DOHH2 (cell line): ENCODE measurements around the gene JPH2.

Experiments used
- H3F3A ChIP-seq: fragments of 200-600 bp; sonication (generic), shearing (Covaris generic); 2 replicates; pipeline ENCODE4 v1.6.0; 2016; ENCODE audit warnings: antibody characterized with exemption, mild to moderate bottlenecking; ENCODE audit not compliant: control insufficient read depth, insufficient read depth
- H3K27ac ChIP-seq: fragments of 200-600 bp; sonication (generic); 2 replicates; pipeline ENCODE4 v1.5.1; 2014; ENCODE audit warnings: low read depth, mild to moderate bottlenecking, low read length, moderate library complexity
- H3K27me3 ChIP-seq: fragments of 200-600 bp; sonication (generic); 2 replicates; pipeline ENCODE4 v1.6.1; 2014; ENCODE audit warnings: mild to moderate bottlenecking, low read length, mixed read lengths; ENCODE audit not compliant: control insufficient read depth
- H3K36me3 ChIP-seq: fragments of 200-600 bp; sonication (generic); 2 replicates; pipeline ENCODE4 v1.6.1; 2014; ENCODE audit warnings: mild to moderate bottlenecking, low read length, moderate library complexity, mixed read lengths; ENCODE audit not compliant: control insufficient read depth
- H3K4me1 ChIP-seq: fragments of 200-600 bp; sonication (generic); 2 replicates; pipeline ENCODE4 v1.6.1; 2014; ENCODE audit warnings: mild to moderate bottlenecking, low read length, mixed read lengths; ENCODE audit not compliant: control insufficient read depth
- H3K4me2 ChIP-seq: fragments of 200-600 bp; sonication (generic); 2 replicates; pipeline ENCODE4 v1.6.0; 2014; ENCODE audit warnings: mild to moderate bottlenecking, low read length, moderate library complexity
- H3K4me3 ChIP-seq: fragments of 200-600 bp; sonication (generic); 2 replicates; pipeline ENCODE4 v1.5.1; 2014; ENCODE audit warnings: mild to moderate bottlenecking, low read length, mixed read lengths
- H3K79me2 ChIP-seq: fragments of 200-600 bp; sonication (generic); 2 replicates; pipeline ENCODE4 v1.6.1; 2014; ENCODE audit warnings: mild to moderate bottlenecking, low read length, mixed read lengths; ENCODE audit not compliant: control insufficient read depth
- H3K9me2 ChIP-seq: fragments of 200-600 bp; sonication (generic); replicated peaks from 2 replicates; pipeline ENCODE4 v1.6.1; 2014; ENCODE audit warnings: mild to moderate bottlenecking, low read length, mixed read lengths; ENCODE audit not compliant: control insufficient read depth
- H3K9me3 ChIP-seq: fragments of 200-600 bp; sonication (generic); 2 replicates; pipeline ENCODE4 v1.6.1; 2014; ENCODE audit warnings: antibody characterized with exemption, low read length, mixed read lengths; ENCODE audit not compliant: control insufficient read depth, insufficient read depth
- H4K20me1 ChIP-seq: fragments of 200-600 bp; sonication (generic); 2 replicates; pipeline ENCODE4 v1.6.0; 2014; ENCODE audit warnings: low read depth, mild to moderate bottlenecking, antibody characterized with exemption, low read length, moderate library complexity; ENCODE audit not compliant: control insufficient read depth, insufficient read depth
- EZH2phosphoT487 ChIP-seq: fragments of 200-600 bp; sonication (generic); IDR thresholded peaks from 2 replicates; pipeline ENCODE4 v1.6.1; 2017; ENCODE audit warnings: borderline replicate concordance, mild to moderate bottlenecking, antibody characterized with exemption, low read length, moderate library complexity, mixed read lengths
- TF ChIP-seq, protein P1 (sequence below): fragments of 200-600 bp; sonication (generic); IDR thresholded peaks from one replicate; pipeline ENCODE4 v1.5.1; 2014; ENCODE audit warnings: antibody characterized with exemption, mild to moderate bottlenecking, low read depth, low read length; ENCODE audit not compliant: poor library complexity, severe bottlenecking

The JPH2 gene

DNA sequence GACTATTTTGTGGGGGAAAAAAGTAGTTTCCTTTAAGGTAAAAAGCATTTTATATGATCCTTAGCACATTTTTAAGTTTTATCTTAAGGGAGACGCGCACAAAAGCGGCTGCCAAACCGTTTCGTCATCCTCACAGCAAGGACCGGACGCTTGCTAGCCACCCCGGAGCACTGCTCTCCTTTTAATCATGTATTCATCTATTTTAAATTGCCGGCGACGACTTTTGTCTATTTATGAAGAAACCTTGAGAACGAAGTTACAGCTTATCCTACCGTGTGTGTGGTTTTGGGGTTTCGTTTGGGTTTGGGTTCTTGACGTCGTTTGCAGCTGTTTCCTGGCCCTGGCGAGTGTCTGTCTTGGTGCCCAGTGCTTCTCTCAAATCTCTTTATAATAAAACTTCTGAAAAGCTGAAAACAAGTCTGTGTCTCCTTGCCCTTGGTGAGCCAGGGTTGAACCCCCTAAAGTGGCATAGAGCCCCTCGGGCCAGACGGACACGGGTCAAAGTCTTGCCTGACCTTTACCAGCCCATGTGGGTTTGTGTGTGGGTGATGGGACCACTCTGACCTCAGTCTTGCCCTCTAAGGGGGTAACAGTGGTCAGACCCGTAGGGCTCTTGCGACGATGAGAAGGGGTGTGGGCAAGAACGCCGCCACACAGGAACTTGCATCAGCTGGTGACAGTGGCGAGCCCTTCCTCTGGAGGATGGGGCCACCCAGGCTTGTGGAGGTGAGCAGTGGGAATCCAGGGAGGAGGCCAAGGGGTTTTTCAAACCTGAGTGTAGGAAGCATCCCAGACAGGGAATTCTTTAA, 117.6 kb downstream of the JPH2 start:
- no peak for TF ChIP-seq EZH2phosphoT487
- TF ChIP-seq, protein P1, sequence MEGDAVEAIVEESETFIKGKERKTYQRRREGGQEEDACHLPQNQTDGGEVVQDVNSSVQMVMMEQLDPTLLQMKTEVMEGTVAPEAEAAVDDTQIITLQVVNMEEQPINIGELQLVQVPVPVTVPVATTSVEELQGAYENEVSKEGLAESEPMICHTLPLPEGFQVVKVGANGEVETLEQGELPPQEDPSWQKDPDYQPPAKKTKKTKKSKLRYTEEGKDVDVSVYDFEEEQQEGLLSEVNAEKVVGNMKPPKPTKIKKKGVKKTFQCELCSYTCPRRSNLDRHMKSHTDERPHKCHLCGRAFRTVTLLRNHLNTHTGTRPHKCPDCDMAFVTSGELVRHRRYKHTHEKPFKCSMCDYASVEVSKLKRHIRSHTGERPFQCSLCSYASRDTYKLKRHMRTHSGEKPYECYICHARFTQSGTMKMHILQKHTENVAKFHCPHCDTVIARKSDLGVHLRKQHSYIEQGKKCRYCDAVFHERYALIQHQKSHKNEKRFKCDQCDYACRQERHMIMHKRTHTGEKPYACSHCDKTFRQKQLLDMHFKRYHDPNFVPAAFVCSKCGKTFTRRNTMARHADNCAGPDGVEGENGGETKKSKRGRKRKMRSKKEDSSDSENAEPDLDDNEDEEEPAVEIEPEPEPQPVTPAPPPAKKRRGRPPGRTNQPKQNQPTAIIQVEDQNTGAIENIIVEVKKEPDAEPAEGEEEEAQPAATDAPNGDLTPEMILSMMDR, result no peak
- Histone ChIP-seq H3K4me2 (no peak overlapping the region), H3K9me2 (no peaks in the 10 kb centered on the region), H3K4me1 (no peaks in the 10 kb centered on the region), H3F3A (no peaks in the 10 kb centered on the region), H3K27me3 (peaks cover 3% of the 10 kb centered on the region; the same call in 1 of the 2 replicates), H3K27ac (no peak overlapping the region), H4K20me1 (no peaks in the 10 kb centered on the region), H3K79me2 (no peaks in the 10 kb centered on the region), H3K9me3 (no peaks in the 10 kb centered on the region), H3K4me3 (no peak overlapping the region), H3K36me3 (no peaks in the 10 kb centered on the region)

DNA sequence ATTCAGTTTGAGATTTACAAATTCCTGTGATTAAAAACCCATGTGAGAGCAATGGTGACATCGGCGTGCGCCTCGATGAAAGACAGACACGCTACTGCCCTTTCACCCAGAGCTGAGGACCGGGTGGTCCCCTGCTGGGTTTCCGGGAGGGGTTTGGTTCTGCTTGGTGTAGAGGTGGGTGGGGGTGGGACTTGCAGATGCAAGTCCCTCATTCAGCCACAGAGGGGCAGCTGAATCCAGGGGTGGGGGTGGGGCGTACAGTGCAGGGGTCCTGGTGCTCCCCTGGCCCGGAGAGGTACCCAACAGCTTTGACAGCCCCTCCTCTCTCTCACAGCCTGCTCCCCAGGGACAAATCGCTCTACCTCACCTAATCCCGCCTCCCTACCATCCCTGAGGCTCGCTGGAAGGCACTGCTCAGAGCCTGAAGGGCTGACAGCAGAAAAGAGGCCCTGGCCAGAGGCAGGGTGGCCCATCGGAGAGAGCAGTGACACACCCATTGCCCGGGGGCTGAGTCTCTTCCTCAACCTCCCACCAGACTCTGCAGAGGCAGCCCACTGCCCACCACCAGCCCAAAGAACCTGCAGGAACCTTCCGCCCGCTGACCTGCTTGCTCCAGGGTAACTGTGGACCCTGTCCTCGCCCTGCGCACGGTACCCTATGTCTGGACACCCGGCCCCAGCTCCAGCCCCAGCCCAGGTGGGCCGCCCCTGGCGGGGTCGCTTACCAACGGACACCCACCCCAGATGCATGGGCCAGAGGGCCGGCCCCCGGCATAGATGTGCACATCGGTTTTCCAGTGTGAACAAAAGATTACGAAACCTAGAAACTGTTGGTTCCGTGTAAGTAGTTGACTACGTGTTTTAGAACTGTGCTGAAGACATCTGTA, 118.4 kb downstream of the JPH2 start:
- Histone ChIP-seq H3K27me3 (peaks cover 3% of the 10 kb centered on the region; the same call in 1 of the 2 replicates), H4K20me1 (no peaks in the 10 kb centered on the region), H3K4me1 (no peaks in the 10 kb centered on the region), H3K79me2 (no peaks in the 10 kb centered on the region), H3K36me3 (no peaks in the 10 kb centered on the region), H3K4me2 (no peak overlapping the region), H3K9me2 (no peaks in the 10 kb centered on the region), H3K27ac (no peak overlapping the region), H3F3A (no peaks in the 10 kb centered on the region), H3K9me3 (no peaks in the 10 kb centered on the region), H3K4me3 (no peak overlapping the region)
- TF ChIP-seq, protein P1, result no peak

DNA sequence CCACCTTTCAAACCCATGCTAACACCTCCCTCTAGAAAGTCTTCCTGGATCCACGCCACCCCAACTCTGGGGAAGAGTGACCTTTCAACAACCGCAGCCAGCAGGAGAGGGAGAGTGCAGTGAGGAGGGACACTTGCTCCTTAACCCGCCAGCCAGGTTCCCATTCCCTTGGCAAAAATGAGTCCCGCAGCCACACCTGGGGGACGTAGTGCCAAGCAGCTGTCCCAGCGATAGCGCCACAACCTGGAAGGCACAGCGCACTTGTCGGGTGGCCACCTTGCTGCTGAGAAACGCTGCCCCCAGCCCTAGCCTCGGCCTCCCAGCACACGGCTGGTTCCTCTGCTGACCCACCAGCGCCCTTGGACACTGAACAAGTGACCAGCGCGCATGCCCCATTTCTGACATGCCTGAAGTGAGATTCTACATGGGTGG, 119.3 kb downstream of the JPH2 start:
- peaks cover 3% of the 10 kb centered on the region; the same call in 1 of the 2 replicates for H3K27me3 ChIP-seq
- H4K20me1 ChIP-seq, result no peaks in the 10 kb centered on the region
- no peak overlapping the region for H3K4me3 ChIP-seq
- no peak overlapping the region for H3K4me2 ChIP-seq
- H3F3A ChIP-seq, result no peaks in the 10 kb centered on the region
- no peaks in the 10 kb centered on the region for H3K9me2 ChIP-seq
- no peaks in the 10 kb centered on the region for H3K4me1 ChIP-seq
- H3K36me3 ChIP-seq, result no peaks in the 10 kb centered on the region
- no peak overlapping the region for H3K27ac ChIP-seq
- no peak for TF ChIP-seq EZH2phosphoT487
- TF ChIP-seq, protein P1, result no peak
- no peaks in the 10 kb centered on the region for H3K79me2 ChIP-seq
- H3K9me3 ChIP-seq, result no peaks in the 10 kb centered on the region
